ENCODE measurements around the gene ZFAND3.

The ZFAND3 gene

DNA sequence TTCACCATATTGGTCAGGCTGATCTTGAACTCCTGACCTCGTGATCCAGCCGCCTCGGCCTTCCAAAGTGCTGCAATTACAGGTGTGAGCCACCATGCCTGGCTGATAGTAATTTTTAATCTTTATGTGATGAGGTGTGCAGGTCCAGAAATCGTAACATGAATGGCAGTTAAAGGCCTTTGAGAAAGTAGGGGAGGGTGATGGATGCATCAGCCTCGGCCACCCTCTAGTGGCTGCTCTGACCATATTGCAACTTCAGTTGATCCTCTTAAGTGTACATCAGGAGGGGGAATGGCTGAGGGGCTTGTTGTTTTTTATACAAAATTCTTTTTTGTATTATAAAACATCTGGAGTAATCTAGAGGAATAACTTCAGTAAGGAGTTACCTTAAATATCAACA lies 193.0 kb downstream of the ZFAND3 start:
- TF ChIP-seq, protein P1, sequence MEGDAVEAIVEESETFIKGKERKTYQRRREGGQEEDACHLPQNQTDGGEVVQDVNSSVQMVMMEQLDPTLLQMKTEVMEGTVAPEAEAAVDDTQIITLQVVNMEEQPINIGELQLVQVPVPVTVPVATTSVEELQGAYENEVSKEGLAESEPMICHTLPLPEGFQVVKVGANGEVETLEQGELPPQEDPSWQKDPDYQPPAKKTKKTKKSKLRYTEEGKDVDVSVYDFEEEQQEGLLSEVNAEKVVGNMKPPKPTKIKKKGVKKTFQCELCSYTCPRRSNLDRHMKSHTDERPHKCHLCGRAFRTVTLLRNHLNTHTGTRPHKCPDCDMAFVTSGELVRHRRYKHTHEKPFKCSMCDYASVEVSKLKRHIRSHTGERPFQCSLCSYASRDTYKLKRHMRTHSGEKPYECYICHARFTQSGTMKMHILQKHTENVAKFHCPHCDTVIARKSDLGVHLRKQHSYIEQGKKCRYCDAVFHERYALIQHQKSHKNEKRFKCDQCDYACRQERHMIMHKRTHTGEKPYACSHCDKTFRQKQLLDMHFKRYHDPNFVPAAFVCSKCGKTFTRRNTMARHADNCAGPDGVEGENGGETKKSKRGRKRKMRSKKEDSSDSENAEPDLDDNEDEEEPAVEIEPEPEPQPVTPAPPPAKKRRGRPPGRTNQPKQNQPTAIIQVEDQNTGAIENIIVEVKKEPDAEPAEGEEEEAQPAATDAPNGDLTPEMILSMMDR (IDR thresholded peaks at IDR 0.05; ENCODE audit: borderline replicate concordance, insufficient read depth, low read depth, low read length): peak; percentile 76
- H3K4me3 ChIP-seq (ENCODE audit: low read depth, low read length): no peak overlapping the region

DNA sequence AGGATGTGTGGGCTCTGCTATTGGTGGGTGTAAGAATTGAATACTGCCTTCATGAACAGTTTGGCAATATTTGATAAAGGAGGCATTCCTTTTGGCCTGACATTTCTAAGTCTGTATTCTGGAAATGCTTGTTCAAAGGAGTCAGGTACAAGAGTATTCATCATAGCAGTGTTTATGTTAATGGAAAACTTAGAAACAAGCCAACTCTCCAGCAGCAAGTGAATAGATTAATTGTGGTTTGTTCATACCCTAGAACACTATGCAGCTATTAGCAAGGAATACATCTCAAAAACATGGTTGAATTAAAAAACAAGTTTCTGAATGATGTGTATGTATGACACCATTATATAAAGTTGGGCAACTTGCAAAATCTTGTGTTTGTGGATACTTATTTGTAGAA lies 195.8 kb downstream of the ZFAND3 start:
- H3K4me3 ChIP-seq (ENCODE audit: low read depth, low read length): no peak overlapping the region
- TF ChIP-seq, protein P1 (IDR thresholded peaks at IDR 0.05; ENCODE audit: borderline replicate concordance, insufficient read depth, low read depth, low read length): no peak

DNA sequence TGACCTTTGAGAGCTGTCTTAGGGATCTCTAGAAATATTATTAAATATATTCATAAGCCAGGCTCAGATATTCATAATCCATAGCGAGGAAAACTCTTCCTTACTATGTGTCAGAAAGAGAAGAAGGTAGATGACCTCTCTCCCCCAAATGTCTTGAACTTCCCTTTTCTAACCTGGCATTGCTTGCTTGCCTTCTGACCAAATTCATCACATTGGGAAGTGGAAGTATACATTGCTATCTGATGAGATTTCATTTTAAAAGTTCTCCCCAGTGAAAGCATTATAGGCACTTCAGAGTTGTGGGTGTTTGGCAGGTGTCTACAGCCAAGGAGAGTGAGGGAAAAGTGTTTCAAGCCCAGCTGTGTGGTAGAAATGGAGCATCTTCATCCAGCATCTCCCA lies 197.3 kb downstream of the ZFAND3 start:
- no peak overlapping the region for H3K4me3 ChIP-seq (ENCODE audit: low read depth, low read length)
- TF ChIP-seq, protein P1 (IDR thresholded peaks at IDR 0.05; ENCODE audit: borderline replicate concordance, insufficient read depth, low read depth, low read length): no peak

DNA sequence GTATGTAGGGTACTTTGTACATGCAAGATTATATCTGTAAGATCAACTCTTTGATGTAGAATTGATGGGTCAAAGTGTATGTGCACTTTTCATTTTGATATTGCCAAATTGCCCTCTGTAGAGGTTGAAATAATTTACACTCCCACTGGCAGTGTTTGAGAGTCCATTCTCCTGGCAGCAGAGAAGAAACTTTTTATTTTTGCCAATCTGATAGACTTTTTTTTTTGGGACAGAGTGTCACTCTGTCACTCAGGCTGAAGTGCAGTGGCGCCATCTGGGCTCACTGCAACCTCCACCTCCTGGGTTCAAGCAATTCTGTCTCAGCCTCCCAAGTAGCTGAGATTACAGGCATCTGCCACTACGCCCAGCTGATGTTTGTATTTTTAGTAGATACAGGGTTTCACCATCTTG lies 199.2 kb downstream of the ZFAND3 start:
- no peak overlapping the region for H3K4me3 ChIP-seq (ENCODE audit: low read depth, low read length)
- TF ChIP-seq, protein P1 (IDR thresholded peaks at IDR 0.05; ENCODE audit: borderline replicate concordance, insufficient read depth, low read depth, low read length): no peak

DNA sequence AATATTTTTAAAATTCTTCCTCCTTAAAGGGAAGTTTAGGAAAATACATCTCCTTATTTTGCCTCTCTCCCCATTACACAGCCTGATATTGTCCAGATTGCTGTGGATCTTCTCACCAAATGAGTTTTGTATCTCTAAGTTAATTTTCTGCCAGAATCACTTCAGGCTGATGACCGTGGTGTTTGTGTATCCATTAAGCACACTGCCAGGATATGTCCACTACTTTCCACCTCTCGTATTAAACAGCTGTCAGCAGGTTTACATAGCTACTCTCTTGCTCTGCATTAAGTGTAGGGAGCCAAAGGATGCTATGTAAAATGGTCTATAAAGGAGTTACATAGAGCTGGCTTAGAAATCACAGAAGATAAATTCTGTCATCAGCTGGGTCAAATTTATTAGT lies 201.1 kb downstream of the ZFAND3 start:
- TF ChIP-seq, protein P1 (IDR thresholded peaks at IDR 0.05; ENCODE audit: borderline replicate concordance, insufficient read depth, low read depth, low read length): no peak
- no peak overlapping the region for H3K4me3 ChIP-seq (ENCODE audit: low read depth, low read length)

DNA sequence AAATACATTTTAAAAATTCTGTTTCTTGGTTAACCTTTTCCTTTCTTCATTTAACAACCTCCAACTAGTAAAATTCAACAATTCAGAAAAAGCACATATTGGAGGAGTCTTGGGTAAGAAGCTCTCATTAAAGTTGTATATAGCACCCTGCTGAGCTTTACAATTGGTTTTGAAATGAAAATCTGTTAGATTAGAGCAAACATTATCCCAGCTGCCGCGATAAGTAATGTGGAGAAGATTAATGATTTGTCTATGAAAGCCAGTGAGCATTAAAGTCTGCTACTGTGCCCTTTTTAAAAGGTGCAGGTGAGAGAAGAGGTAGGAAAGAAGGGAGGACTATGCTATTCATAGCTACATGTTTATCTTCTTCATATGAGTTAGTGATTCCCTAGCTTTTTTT lies 201.5 kb downstream of the ZFAND3 start:
- H3K4me3 ChIP-seq (ENCODE audit: low read depth, low read length): no peak overlapping the region
- TF ChIP-seq, protein P1 (IDR thresholded peaks at IDR 0.05; ENCODE audit: borderline replicate concordance, insufficient read depth, low read depth, low read length): no peak

DNA sequence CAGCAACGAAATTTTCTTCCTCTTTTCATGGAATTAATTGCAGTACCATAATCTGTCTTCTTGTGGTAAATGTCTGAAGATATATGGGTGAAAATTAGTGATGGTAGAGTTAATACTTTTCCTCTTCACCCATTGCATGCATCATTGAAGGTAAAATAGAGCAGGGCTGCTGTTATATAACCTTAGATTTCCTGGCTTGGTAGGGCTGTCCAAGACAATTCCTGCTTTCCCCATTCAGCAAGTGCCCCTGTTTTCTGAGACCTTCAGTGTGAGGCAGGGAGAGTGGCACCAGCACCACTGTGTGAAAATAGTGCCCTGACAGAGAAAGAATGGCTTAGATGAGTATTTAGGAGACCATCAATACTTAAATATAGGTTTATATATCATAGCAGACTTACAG lies 202.0 kb downstream of the ZFAND3 start:
- no peak overlapping the region for H3K4me3 ChIP-seq (ENCODE audit: low read depth, low read length)
- TF ChIP-seq, protein P1 (IDR thresholded peaks at IDR 0.05; ENCODE audit: borderline replicate concordance, insufficient read depth, low read depth, low read length): no peak
